Skeletal muscle tissue (tissue), 4 donors: ENCODE data around the gene CRTC3. TPM values are rescaled to one million over a fixed set of nuclear protein-coding genes. Genes with fewer than 3 reads are reported as not detected.
"Not testable (repeated sequence)": the region's sequence is repeated elsewhere in the genome, so short reads cannot be mapped to it uniquely, and the experiment has no call there.

Experiments used
- H3K27ac ChIP-seq: one replicate; pipeline ENCODE4 v1.7.0; 2013; ENCODE audit warnings: mild to moderate bottlenecking, low read depth, low read length, inconsistent platforms
- H3K27me3 ChIP-seq, 3 donors: one replicate each; pipeline ENCODE4 v1.7.0; 2013; ENCODE audit warnings: low read length in 3 of 3; ENCODE audit not compliant: control insufficient read depth in 3 of 3, insufficient read depth in 3 of 3
- H3K36me3 ChIP-seq, 3 donors: one replicate each; pipeline ENCODE4 v1.7.0; 2013; ENCODE audit warnings: low read length in 3 of 3; ENCODE audit not compliant: control insufficient read depth in 3 of 3, insufficient read depth in 3 of 3
- H3K4me1 ChIP-seq, 3 donors: one replicate each; pipeline ENCODE4 v1.7.0; 2013; ENCODE audit warnings: low read length in 3 of 3, mild to moderate bottlenecking in 3 of 3; ENCODE audit not compliant: control insufficient read depth in 3 of 3, insufficient read depth in 3 of 3
- H3K4me3 ChIP-seq, 3 donors: one replicate each; pipeline ENCODE4 v1.7.0; 2013; ENCODE audit warnings: low read length in 3 of 3
- H3K9ac ChIP-seq, 3 donors: one replicate each; pipeline ENCODE4 v1.7.0; 2013; ENCODE audit warnings: low read length in 3 of 3, mild to moderate bottlenecking in 3 of 3, moderate library complexity in 2 of 3, low read depth in 1 of 3
- H3K9me3 ChIP-seq, 3 donors: one replicate each; pipeline ENCODE4 v1.7.0; 2013; ENCODE audit warnings: low read length in 3 of 3; ENCODE audit not compliant: control insufficient read depth in 3 of 3
- total RNA-seq: library from RNA; depleted of rRNA; stranded (reverse); fragments of >200 nt; gene quantifications from one replicate; pipeline ENCODE4 v1.2.3, GENCODE V29; 2014
- donor health status: Osteomylitis.

CRTC3 gene
- total RNA-seq, 1 donor from 2014 or later, result 23.0 TPM

DNA sequence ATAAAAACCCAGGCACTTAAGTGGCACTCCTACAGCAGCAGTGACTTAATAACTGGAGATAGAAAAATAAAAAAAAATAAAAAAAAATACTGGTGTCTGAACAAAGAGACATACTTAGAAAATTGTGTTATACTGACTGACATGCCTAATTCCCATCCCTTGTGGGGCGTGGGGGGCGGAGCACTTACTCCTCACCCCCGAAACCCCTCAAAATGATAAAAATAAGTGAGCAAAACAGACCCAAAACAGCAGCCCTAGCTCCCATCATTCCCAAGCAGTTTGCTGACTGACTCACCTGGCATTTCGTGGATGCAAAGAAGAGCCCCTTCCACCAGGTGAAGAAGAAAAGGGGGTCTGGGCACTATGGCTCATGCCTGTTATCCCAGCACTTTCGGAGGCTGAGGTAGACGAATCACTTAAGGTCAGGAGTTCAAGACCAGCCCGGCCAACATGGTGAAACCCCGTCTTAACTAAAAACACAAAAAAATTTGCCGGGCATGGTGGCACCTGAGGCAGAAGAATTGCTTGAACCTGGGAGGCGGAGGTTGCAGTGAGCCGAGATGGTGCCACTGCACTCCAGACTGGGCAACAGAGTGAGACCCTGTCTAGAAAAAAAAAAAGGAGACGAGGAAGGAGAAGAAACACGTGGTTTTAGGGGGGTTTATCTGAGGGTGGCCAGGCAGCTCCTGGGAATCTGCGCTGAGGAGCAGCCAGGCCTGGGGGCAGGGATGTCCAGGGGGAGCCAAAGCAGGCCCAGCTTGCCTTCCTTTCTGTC is 136.6 kb downstream of the CRTC3 start:
- Histone ChIP-seq H3K27me3 (no peaks in the 10 kb centered on the region), H3K4me1 (peaks cover 0 to 10% (median 10%) of the 10 kb centered on the region in 3 donors), H3K9ac (peak overlapping the region; percentile 81 to 92 (median 85)), H3K4me3 (peak overlapping the region; percentile 67 to 83 (median 75)), H3K9me3 (no peaks in the 10 kb centered on the region), H3K27ac (no peak overlapping the region), H3K36me3 (no peaks in the 10 kb centered on the region)

DNA sequence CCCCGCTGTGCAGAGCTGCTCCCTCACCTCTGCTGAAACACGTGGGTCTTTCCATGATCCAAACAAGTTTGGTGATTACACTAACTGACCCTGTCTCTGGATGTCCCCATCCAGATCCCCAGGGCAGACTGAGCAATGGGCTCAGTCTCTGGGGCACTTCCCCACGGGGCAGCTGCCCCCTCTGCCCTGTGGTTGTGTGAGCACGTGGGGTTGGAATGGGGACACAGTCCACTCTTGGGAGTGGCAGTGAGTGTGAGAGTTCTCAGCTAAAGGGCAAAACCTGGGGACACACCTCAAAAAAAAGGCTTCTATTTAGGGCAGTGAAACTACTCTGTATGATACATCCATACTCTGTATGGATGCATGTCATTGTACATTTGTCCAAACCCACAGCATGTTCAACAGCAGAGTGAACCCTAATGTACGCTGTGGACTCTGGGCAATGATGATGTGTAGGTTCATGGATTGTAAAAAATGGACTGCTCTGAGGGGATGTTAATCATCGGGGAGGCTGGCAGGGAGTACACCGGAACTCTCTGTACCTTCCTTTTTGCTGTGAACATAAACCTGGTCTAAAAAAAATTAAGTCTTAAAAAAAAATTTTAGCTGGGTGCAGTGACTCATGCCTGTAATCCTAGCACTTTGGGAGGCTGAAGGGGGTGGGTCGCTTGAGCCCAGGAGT is 137.5 kb downstream of the CRTC3 start:
- Histone ChIP-seq H3K27ac (no peak overlapping the region), H3K36me3 (no peaks in the 10 kb centered on the region), H3K27me3 (no peaks in the 10 kb centered on the region), H3K9ac (peak overlapping the region in 1 of 3 donors; percentile 16), H3K4me1 (peaks cover 0 to 4% (median 2%) of the 10 kb centered on the region in 3 donors), H3K9me3 (no peaks in the 10 kb centered on the region), H3K4me3 (no peak overlapping the region)

DNA sequence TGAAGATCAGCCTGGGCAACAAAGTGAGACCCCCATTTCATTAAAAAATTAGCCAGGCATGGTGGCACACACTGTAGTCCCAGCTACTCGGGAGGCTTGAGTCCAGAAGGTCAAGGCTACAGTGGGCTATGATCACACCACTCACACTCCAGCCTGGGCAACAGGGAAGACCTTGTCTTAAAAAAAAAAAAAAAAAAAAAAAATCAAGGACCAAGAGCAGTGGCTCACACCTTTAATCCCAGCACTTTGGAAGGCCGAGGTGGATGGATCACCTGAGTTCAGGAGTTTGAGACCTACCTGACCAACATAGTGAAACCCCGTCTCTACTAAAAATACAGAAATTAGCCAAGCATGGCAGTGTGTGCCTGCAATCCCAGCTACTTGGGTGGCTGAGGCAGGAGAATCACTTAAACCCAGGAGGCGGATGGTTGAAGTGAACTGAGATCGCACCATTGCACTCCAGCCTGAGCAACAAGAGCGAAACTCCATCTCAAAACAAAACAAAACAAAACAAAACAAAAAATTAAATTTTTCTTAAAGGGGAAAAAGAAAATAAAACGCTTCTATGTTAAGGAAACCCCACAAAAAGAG is 138.1 kb downstream of the CRTC3 start:
- H3K4me3 ChIP-seq, result not testable (repeated sequence)

DNA sequence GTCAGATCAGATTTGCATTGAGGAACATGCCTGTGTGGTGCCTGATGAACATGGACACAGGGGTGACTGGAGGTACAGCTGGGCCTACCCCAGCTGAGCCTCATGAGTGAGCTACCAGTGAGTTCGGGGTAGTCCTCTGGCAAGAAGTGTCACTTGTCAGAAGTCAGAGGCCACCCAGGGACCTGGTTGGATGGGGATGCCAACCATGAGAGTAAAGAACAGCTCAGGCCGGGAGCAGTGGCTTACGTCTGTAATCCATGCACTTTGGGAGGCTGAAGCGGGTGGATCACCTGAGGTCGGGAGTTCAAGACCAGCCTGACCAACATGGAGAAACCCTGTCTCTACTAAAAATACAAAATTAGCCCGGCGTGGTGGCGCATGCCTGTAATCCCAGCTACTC is 140.9 kb downstream of the CRTC3 start:
- H3K9me3 ChIP-seq, H3K9ac ChIP-seq, H3K27ac ChIP-seq, H3K27me3 ChIP-seq, H3K36me3 ChIP-seq, H3K4me1 ChIP-seq, H3K4me3 ChIP-seq: not testable (repeated sequence)

More for the DNA sequence above, 138.1 kb downstream of the CRTC3 start:
- H3K36me3 ChIP-seq, H3K9ac ChIP-seq, H3K27me3 ChIP-seq, H3K4me1 ChIP-seq, H3K9me3 ChIP-seq, H3K27ac ChIP-seq: not testable (repeated sequence)

DNA sequence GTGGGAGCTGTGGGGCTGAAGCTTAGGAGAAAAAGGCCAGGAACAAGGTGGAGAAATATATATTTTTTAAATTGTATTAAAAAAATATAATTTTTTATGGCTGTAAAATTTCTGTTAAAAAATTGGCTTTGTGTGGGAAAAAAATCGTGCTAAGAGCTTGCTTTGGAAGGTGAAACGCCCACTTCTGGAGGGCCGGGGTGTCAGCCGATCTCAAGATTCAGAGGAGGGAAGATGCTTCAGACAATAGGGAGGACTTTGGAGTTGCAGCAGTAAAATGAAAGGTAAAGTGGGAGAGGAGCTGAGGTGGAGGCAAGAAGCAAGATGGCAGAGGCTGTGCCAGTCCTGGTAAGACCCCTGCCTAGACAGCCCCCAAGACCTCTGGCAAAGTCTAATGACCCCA is 141.5 kb downstream of the CRTC3 start:
- Histone ChIP-seq H3K9me3 (no peaks in the 10 kb centered on the region), H3K9ac (no peak overlapping the region), H3K36me3 (no peaks in the 10 kb centered on the region), H3K27ac (no peak overlapping the region), H3K27me3 (no peaks in the 10 kb centered on the region), H3K4me3 (no peak overlapping the region), H3K4me1 (no peaks in the 10 kb centered on the region)

DNA sequence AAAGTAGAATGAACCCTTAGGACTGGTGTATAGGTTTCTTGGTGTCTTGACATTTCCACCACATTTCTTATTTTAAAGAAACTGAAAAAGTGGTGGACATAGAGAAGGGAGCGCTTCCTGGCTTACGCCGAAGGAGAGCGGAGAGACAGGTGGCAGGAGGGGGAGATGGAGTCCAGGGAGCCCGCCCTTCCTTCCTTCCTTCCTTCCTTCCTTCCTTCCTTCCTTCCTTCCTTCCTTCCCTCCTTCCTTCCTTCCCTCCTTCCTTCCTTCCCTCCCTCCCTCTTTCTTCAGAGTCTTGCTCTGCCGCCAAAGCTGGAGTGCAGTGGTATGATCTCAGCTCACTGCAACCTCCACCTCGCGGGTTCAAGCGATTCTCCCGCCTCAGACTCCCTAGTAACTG is 143.6 kb downstream of the CRTC3 start:
- not testable (repeated sequence) for H3K4me1 ChIP-seq, H3K9ac ChIP-seq, H3K36me3 ChIP-seq, H3K4me3 ChIP-seq, H3K27ac ChIP-seq, H3K27me3 ChIP-seq, H3K9me3 ChIP-seq

DNA sequence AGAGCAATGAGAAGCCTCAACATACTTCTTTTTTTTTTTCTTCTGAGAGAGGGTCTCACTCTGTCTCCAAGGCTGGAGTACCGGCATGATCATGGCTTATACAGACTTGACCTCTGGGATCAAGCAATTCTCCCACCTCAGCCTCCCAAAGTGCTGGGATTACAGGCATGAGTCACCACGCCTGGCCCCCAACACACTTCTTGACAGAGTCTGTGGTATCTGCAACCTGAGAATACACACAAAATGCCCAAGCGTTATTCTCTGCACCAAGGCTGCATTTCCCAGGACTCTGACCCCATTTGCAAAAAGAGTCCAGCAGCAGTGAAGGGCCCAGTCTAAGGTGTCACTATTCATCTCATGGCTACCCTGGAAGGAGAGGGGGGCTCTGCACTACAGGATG is 144.8 kb downstream of the CRTC3 start:
- no peaks in the 10 kb centered on the region for H3K4me1 ChIP-seq
- no peak overlapping the region for H3K4me3 ChIP-seq
- no peak overlapping the region for H3K27ac ChIP-seq
- no peaks in the 10 kb centered on the region for H3K9me3 ChIP-seq
- no peaks in the 10 kb centered on the region for H3K27me3 ChIP-seq
- no peaks in the 10 kb centered on the region for H3K36me3 ChIP-seq
- H3K9ac ChIP-seq, result no peak overlapping the region

DNA sequence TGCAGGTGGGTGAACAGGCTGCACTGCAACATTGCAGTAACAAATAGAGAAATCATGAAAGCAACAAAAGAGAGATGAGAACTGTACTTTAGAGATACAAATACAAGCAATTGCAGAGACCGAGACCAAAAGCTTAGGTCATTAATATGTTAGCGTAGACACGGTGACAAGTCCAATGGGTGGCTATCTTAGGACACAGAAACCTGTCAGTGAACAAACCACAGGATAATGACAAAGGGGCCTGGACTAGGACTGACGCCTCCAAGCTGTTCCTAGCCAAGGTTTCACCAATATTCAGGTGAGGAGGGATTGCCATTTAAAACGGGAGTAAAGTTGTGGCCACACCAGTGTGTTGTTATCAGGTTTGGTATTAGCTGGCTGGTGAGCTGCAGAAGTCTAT is 145.7 kb downstream of the CRTC3 start:
- Histone ChIP-seq H3K9ac (no peak overlapping the region), H3K36me3 (no peaks in the 10 kb centered on the region), H3K4me1 (peaks cover 0 to 4% (median 0%) of the 10 kb centered on the region in 3 donors), H3K27ac (no peak overlapping the region), H3K27me3 (no peaks in the 10 kb centered on the region), H3K9me3 (no peaks in the 10 kb centered on the region), H3K4me3 (no peak overlapping the region)

DNA sequence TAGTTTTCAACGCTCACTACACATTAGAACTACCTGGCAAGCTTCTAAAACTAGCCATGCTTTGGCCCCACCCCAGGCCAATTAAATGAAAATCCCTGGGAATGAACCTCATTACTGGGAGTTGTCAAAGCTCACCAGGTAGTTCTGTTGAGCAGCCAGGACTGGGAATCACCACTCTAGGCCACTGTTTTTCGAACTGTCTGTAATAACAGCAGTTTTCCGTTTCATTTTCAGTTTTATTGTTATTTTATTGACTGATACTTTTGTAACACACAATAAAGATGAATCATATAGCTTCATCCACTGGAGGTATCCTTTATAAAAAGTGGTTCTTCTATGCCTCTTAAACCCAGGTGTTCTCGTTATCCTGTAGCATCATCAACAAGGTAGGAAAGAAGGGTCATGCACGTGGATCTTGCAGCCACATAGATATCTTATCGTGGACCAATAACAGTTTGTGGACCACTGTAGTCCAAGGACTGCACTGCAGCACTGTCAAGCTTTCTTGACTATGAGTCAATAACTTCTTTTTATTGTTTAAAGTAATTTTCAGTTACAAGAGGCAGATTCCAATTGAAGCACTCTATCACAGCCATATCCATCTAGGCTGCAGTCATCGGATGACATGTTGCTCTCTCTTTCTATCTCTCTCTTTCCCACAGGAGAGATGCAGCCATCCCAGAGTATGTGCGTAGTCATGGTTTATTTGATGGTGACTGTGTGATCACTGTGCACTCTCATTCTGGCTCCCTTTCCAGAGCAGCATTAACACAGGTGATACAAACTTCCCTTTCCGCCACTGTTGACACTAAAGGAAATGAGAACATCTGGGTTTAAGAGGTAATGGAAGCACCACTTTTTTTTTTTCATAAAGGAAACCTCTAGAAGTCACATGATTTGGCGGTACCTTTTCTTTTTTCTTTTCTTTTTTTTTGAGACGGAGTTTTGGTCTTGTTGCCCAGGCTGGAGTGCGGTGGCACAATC is 148.4 kb downstream of the CRTC3 start:
- Histone ChIP-seq H3K4me1 (peaks cover 3 to 9% (median 6%) of the 10 kb centered on the region in 3 donors), H3K27me3 (no peaks in the 10 kb centered on the region), H3K4me3 (no peak overlapping the region), H3K9me3 (no peaks in the 10 kb centered on the region), H3K27ac (no peak overlapping the region), H3K9ac (no peak overlapping the region), H3K36me3 (no peaks in the 10 kb centered on the region)
